ENCODE measurements around the gene HOXD9. TPM values are rescaled to one million over a fixed set of nuclear protein-coding genes. Genes with fewer than 3 reads are reported as not detected.

The HOXD9 gene
- total RNA-seq, 1 donor from 2014 or later, result 4.7 TPM

- peak; percentile 16 for DNase-seq
These were observed 36.4 kb upstream of the HOXD9 start for GRCh38 chr2:176085861-176086771.

GRCh38 chr2:176087330-176088047, 35.0 kb upstream of the HOXD9 start:
- no peak for DNase-seq

- no peak for DNase-seq
These were observed 34.2 kb upstream of the HOXD9 start for GRCh38 chr2:176088048-176088936.

- no peak for DNase-seq
These were observed 33.3 kb upstream of the HOXD9 start for GRCh38 chr2:176088937-176089842.

GRCh38 chr2:176089843-176090395, 32.6 kb upstream of the HOXD9 start:
- no peak for DNase-seq

GRCh38 chr2:176090862-176091261, 31.7 kb upstream of the HOXD9 start:
- no peak for DNase-seq

- DNase-seq, result no peak
These were observed 30.9 kb upstream of the HOXD9 start for GRCh38 chr2:176091329-176092258.

GRCh38 chr2:176092270-176093144, 30.0 kb upstream of the HOXD9 start, which contains the start of gene HOXD13:
HOXD13 (plus strand) TSS chr2:176092721; CDS start chr2:176092891, 170 bp downstream.
- no peak for DNase-seq

- DNase-seq, result no peak
These were observed 29.2 kb upstream of the HOXD9 start for GRCh38 chr2:176093145-176093897.

GRCh38 chr2:176093898-176094249, 28.6 kb upstream of the HOXD9 start:
- DNase-seq, result no peak

- DNase-seq, result no peak
These were observed 28.2 kb upstream of the HOXD9 start for GRCh38 chr2:176094349-176094748.

- no peak for DNase-seq
These were observed 27.1 kb upstream of the HOXD9 start for GRCh38 chr2:176095421-176095820.

GRCh38 chr2:176096243-176096985, 26.1 kb upstream of the HOXD9 start:
- no peak for DNase-seq

GRCh38 chr2:176096986-176097819, 25.3 kb upstream of the HOXD9 start:
- DNase-seq, result no peak

GRCh38 chr2:176097820-176098365, 24.6 kb upstream of the HOXD9 start:
- DNase-seq, result no peak

Data from skin of body (tissue), 2 donors.